Testis (tissue), 2 donors: Measurements from ENCODE around the gene DMAP1.

Experiments used
- CTCF ChIP-seq, 3 experiments: fragments of 450-650 bp in 2 of 3; fragments of 200-600 bp in 1 of 3; sonication (generic) in 1 of 3; IDR thresholded peaks; one replicate each; pipeline ENCODE4 v1.5.1; 2016 to 2019; ENCODE audit warnings: antibody characterized with exemption in 3 of 3, mild to moderate bottlenecking in 2 of 3, moderate library complexity in 1 of 3
- POLR2A ChIP-seq: fragments of 450-650 bp; IDR thresholded peaks from one replicate; pipeline ENCODE4 v1.6.1; 2017; ENCODE audit warnings: antibody characterized with exemption, mild to moderate bottlenecking, moderate library complexity

GRCh38 chr1:44268054-44268453 lies 54.8 kb downstream of the DMAP1 start:
- TF ChIP-seq CTCF (IDR thresholded peaks at IDR 0.05) (no peak), POLR2A (no peak)
